Omental fat pad (tissue), 4 donors: ENCODE measurements around the gene FAM228B. TPM values are rescaled to one million over a fixed set of nuclear protein-coding genes. Genes with fewer than 3 reads are reported as not detected.

Experiments
- ATAC-seq: fragments of 150-250 bp; one replicate; pipeline ENCODE4 v1.9.1; 2016; ENCODE audit warnings: mild to moderate bottlenecking, moderate library complexity; ENCODE audit not compliant: low FRiP score
- DNase-seq: peaks from one replicate; pipeline ENCODE4 v3.0.0-alpha.2; 2019; ENCODE audit warnings: low spot score
- total RNA-seq, 4 donors: library from RNA; depleted of rRNA; stranded (reverse); fragments of >200 nt; gene quantifications; one replicate each; pipeline ENCODE4 v1.1.0, GENCODE V29; 2016
- TF ChIP-seq, protein P1 (sequence below), 3 donors: fragments of 450-650 bp; IDR thresholded peaks; one replicate each; pipeline ENCODE4 v1.5.1; 2016 to 2017; ENCODE audit warnings: antibody characterized with exemption in 3 of 3, mild to moderate bottlenecking in 3 of 3, moderate library complexity in 2 of 3

FAM228B gene
- total RNA-seq, 4 donors from 2014 or later = 13.4 to 21.8 (median 17.0) TPM

DNA sequence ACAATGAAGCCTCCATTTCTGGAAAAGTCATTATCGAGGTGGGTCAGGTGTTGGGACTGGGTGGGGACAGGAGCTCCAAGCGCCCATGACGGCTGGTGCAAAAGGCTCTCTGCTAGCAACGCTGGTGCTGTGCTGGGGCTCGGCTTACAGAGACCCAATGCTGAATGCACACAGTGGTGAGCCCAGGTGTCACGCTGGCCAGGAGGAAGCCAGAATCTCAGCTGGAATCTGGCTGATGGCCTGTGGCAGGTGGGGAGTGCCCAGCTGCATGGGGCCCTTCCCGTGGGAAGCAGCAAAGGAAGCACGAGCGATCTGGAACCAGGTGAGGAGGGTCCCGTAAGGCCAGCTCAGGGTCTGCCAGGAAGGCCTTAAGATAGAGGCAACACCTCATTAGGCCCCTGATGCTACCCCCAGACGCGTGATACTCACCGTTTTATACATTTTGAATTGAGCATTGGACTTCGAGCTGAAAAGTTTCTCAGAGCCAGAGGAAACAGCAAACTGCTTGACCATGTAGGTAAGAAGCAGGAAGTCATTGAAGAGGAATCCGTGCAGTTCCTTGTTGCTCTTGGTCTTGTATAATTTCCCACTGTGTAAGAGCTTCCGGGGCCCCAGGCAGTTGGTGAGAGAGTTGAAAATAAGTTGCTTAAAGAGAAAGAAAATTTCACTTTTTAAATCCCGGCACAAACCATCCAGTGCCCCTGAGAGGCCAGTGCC is 86.3 kb downstream of the FAM228B start:
- DNase-seq (no peak), ATAC-seq (no peak)
- TF ChIP-seq, protein P1, sequence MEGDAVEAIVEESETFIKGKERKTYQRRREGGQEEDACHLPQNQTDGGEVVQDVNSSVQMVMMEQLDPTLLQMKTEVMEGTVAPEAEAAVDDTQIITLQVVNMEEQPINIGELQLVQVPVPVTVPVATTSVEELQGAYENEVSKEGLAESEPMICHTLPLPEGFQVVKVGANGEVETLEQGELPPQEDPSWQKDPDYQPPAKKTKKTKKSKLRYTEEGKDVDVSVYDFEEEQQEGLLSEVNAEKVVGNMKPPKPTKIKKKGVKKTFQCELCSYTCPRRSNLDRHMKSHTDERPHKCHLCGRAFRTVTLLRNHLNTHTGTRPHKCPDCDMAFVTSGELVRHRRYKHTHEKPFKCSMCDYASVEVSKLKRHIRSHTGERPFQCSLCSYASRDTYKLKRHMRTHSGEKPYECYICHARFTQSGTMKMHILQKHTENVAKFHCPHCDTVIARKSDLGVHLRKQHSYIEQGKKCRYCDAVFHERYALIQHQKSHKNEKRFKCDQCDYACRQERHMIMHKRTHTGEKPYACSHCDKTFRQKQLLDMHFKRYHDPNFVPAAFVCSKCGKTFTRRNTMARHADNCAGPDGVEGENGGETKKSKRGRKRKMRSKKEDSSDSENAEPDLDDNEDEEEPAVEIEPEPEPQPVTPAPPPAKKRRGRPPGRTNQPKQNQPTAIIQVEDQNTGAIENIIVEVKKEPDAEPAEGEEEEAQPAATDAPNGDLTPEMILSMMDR (IDR thresholded peaks at IDR 0.05) = no peak

- no peak for DNase-seq
Measured at GRCh38 chr2:24210106-24210455, 86.8 kb downstream of the FAM228B start.

GRCh38 chr2:24210723-24211122 is 87.5 kb downstream of the FAM228B start:
- DNase-seq = no peak
- ATAC-seq = no peak
- TF ChIP-seq, protein P1 (IDR thresholded peaks at IDR 0.05) = no peak

More at GRCh38 chr2:24210106-24210455, 86.8 kb downstream of the FAM228B start:
- ATAC-seq = no peak
- TF ChIP-seq, protein P1 (IDR thresholded peaks at IDR 0.05) = no peak

DNA sequence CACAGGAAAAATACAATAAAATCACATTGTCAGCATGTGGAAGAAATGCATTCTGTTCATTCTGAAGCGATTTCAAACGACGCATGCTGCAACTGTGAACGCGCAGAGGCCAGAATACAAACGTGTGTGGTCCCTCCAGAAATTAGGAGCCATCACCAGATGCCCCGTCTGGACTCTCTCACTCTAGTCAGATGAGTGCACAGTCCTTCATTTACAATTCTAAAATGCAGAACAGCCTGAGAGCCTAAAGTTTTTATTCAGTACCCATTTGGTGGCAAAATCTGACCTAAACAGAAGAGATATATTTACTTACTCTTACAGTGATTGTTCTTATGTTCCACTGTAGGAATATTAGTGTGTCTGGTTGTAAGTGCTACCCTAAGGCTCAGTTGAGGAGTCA is 88.1 kb downstream of the FAM228B start:
- no peak for ATAC-seq
- TF ChIP-seq, protein P1 (IDR thresholded peaks at IDR 0.05) = no peak
- DNase-seq = no peak

DNA sequence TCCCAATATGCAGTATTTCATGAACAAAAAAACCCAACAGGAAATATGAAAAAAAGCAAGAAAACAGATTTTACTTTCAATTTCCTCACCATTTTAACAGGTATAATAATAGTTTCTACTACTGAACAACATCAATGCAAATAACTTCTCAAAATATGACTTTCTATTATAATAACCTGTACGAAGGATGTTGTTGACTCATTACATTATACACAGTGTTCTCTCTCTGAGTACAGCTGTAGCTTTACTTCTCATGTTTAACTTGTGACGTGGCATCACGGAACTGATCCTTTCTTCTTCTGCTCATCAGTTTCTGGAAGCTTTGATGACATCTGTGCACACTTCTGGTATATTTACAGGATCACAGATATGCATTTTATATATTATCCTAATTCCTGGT is 91.6 kb downstream of the FAM228B start:
- ATAC-seq (no peak), DNase-seq (no peak)
- TF ChIP-seq, protein P1 (IDR thresholded peaks at IDR 0.05) = no peak

Other genes with a start within 250 kb of the FAM228B start
- 10 to 100 TPM; 17.1 to 45.4 (median 22.9) TPM for gene ATAD2B, start 196.3 kb upstream of the FAM228B start, total RNA-seq
- gene UBXN2A, start 183.0 kb upstream of the FAM228B start, total RNA-seq = 10 to 100 TPM in 3 of 4 donors, 1 to 10 TPM in 1; 8.4 to 16.1 (median 13.5) TPM
- gene MFSD2B, start 113.4 kb upstream of the FAM228B start, total RNA-seq = not detected
- 1 to 10 TPM; 3.7 to 7.2 (median 4.1) TPM for gene WDCP, start 76.1 kb upstream of the FAM228B start, total RNA-seq
- gene FKBP1B, start 73.7 kb upstream of the FAM228B start, total RNA-seq = 1 to 10 TPM; 4.5 to 9.6 (median 5.4) TPM
- gene SF3B6, start 47.1 kb upstream of the FAM228B start, total RNA-seq = 10 to 100 TPM; 80.8 to 91.4 (median 89.2) TPM
- gene TP53I3, start 38.6 kb upstream of the FAM228B start, total RNA-seq = 10 to 100 TPM; 11.3 to 44.9 (median 17.2) TPM
- gene PFN4, start 135 bp upstream of the FAM228B start, total RNA-seq = under 1 TPM in 1 of 4 donors, not detected in 3; 0.84 TPM
- 1 to 10 TPM in 3 of 4 donors, under 1 TPM in 1; 0.88 to 3.8 (median 2.4) TPM for gene FAM228A, start 51.6 kb downstream of the FAM228B start, total RNA-seq
- gene ITSN2, start 237.1 kb downstream of the FAM228B start, total RNA-seq = 10 to 100 TPM; 44.3 to 73.3 (median 52.8) TPM